ENCODE measurements around the gene INAFM2.

- TF ChIP-seq CTCF (IDR thresholded peaks at IDR 0.05) (no peak), POLR2A (IDR thresholded peaks at IDR 0.05) (no peak), POLR2AphosphoS5 (IDR thresholded peaks at IDR 0.05) (no peak), EP300 (IDR thresholded peaks at IDR 0.05) (no peak)
These were observed 30.5 kb upstream of the INAFM2 start for GRCh38 chr15:40293006-40293405.
